Fibroblast of skin of scalp (primary cell): ENCODE results near the gene RCE1.

Experiments used
- DNase-seq: peaks from one replicate; pipeline ENCODE4 v3.0.0-alpha.2; 2013

Gene RCE1

GRCh38 chr11:66869567-66869870 lies 26.3 kb downstream of the RCE1 start:
- no peak for DNase-seq

GRCh38 chr11:66870131-66870530 lies 26.9 kb downstream of the RCE1 start:
- no peak for DNase-seq

- DNase-seq: no peak
Measured at GRCh38 chr11:66870616-66871520, 27.6 kb downstream of the RCE1 start.

- no peak for DNase-seq
Measured at GRCh38 chr11:66871521-66871901, 28.3 kb downstream of the RCE1 start.

- DNase-seq: no peak
Measured at GRCh38 chr11:66874232-66874631, 31.0 kb downstream of the RCE1 start.

GRCh38 chr11:66875378-66875777 lies 32.1 kb downstream of the RCE1 start:
- no peak for DNase-seq

- DNase-seq: no peak
Measured at GRCh38 chr11:66877588-66878385, 34.5 kb downstream of the RCE1 start.

- DNase-seq: peak; percentile 47
Measured at GRCh38 chr11:66878474-66878873, 35.2 kb downstream of the RCE1 start.

- no peak for DNase-seq
Measured at GRCh38 chr11:66879000-66879399, 35.8 kb downstream of the RCE1 start.

- no peak for DNase-seq
Measured at GRCh38 chr11:66879583-66879982, 36.3 kb downstream of the RCE1 start.

GRCh38 chr11:66879999-66880398 lies 36.8 kb downstream of the RCE1 start:
- DNase-seq: no peak

GRCh38 chr11:66880496-66881450 lies 37.5 kb downstream of the RCE1 start:
- DNase-seq: no peak

- no peak for DNase-seq
Measured at GRCh38 chr11:66881451-66881835, 38.2 kb downstream of the RCE1 start.

GRCh38 chr11:66881927-66882452 lies 38.7 kb downstream of the RCE1 start:
- no peak for DNase-seq

GRCh38 chr11:66882561-66883015 lies 39.3 kb downstream of the RCE1 start:
- DNase-seq: no peak

- peak; percentile 54 for DNase-seq
Measured at GRCh38 chr11:66883016-66883965, 40.0 kb downstream of the RCE1 start.

GRCh38 chr11:66884443-66884842 lies 41.2 kb downstream of the RCE1 start:
- DNase-seq: no peak

- no peak for DNase-seq
Measured at GRCh38 chr11:66885469-66885868, 42.2 kb downstream of the RCE1 start.

- no peak for DNase-seq
Measured at GRCh38 chr11:66885950-66886440, 42.8 kb downstream of the RCE1 start.

GRCh38 chr11:66886671-66887221 lies 43.5 kb downstream of the RCE1 start:
- peak; percentile 84 for DNase-seq

- no peak for DNase-seq
Measured at GRCh38 chr11:66887526-66887925, 44.3 kb downstream of the RCE1 start.
